PC-9 (cell line): ENCODE data around the gene AS3MT.

Experiments
- EZH2 ChIP-seq: fragments of 200-600 bp; sonication (generic); IDR thresholded peaks from 2 replicates; pipeline ENCODE4 v1.8.0; 2017; ENCODE audit warnings: antibody characterized with exemption, low read depth
- TF ChIP-seq, protein P1 (sequence below): fragments of 200-600 bp; sonication (generic); conservative IDR thresholded peaks from 2 replicates; pipeline ENCODE4 v1.6.1; 2017; ENCODE audit warnings: mixed run types, antibody characterized with exemption, mild to moderate bottlenecking, moderate library complexity

DNA sequence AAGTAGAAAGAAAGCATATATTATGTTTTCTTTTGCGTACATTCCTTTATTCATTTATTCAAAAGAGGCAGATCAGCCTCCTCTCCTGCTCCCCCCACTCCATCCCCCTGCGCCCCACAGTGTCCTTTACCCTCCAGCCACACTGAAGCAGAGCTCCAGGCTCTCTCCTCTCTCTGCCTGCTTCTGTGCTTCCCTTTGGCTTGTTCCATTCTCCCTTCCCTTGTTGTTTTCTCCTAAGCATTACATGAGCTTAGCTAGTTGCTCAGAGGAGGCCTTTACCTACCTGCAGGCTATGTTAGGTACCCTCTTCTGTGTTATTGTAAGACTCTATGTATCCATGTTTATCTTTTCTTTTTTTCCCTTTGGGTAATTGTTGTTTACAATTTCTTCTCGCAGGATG lies 76.2 kb downstream of the AS3MT start:
- TF ChIP-seq, protein P1, sequence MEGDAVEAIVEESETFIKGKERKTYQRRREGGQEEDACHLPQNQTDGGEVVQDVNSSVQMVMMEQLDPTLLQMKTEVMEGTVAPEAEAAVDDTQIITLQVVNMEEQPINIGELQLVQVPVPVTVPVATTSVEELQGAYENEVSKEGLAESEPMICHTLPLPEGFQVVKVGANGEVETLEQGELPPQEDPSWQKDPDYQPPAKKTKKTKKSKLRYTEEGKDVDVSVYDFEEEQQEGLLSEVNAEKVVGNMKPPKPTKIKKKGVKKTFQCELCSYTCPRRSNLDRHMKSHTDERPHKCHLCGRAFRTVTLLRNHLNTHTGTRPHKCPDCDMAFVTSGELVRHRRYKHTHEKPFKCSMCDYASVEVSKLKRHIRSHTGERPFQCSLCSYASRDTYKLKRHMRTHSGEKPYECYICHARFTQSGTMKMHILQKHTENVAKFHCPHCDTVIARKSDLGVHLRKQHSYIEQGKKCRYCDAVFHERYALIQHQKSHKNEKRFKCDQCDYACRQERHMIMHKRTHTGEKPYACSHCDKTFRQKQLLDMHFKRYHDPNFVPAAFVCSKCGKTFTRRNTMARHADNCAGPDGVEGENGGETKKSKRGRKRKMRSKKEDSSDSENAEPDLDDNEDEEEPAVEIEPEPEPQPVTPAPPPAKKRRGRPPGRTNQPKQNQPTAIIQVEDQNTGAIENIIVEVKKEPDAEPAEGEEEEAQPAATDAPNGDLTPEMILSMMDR, result no peak
- no peak for TF ChIP-seq EZH2
